ENCODE data around the gene SOCS3.

Gene SOCS3

GRCh38 chr17:78307887-78308638 is 51.8 kb downstream of the SOCS3 start:
- DNase-seq (ENCODE audit: low read depth in 3 of 3), result no peak

- no peak for DNase-seq (ENCODE audit: low read depth in 3 of 3)
These were observed 53.0 kb downstream of the SOCS3 start for GRCh38 chr17:78306913-78307312.

Data from stimulated activated CD4-positive, alpha-beta T cell treated with anti-CD3 and anti-CD28 coated beads, TNF-alpha, amount 100 ng/mL, for 4 hours (primary cell).